ENCODE results near the gene TNFSF15.

Gene TNFSF15

GRCh38 chr9:114805670-114806525, at the start of gene TNFSF15:
Gene TNFSF15 (minus strand): TSS chr9:114806039. CDS start chr9:114806012, 27 bp downstream.
- DNase-seq, result no peak

GRCh38 chr9:114855488-114855887, 49.6 kb upstream of the TNFSF15 start:
- DNase-seq, result no peak

GRCh38 chr9:114854736-114855355, 49.0 kb upstream of the TNFSF15 start:
- DNase-seq, result no peak

GRCh38 chr9:114853071-114853855, 47.4 kb upstream of the TNFSF15 start:
- no peak for DNase-seq

- DNase-seq, result no peak
These were observed 46.3 kb upstream of the TNFSF15 start for GRCh38 chr9:114852050-114852594.

- DNase-seq, result no peak
These were observed 45.5 kb upstream of the TNFSF15 start for GRCh38 chr9:114851306-114851705.

GRCh38 chr9:114850871-114851270, 45.0 kb upstream of the TNFSF15 start:
- DNase-seq, result no peak

GRCh38 chr9:114849450-114849849, 43.6 kb upstream of the TNFSF15 start:
- DNase-seq, result no peak

- no peak for DNase-seq
These were observed 41.9 kb upstream of the TNFSF15 start for GRCh38 chr9:114847492-114848417.

GRCh38 chr9:114845373-114845772, 39.5 kb upstream of the TNFSF15 start:
- no peak for DNase-seq

- DNase-seq, result no peak
These were observed 38.9 kb upstream of the TNFSF15 start for GRCh38 chr9:114844766-114845165.

GRCh38 chr9:114837923-114838322, 32.1 kb upstream of the TNFSF15 start:
- DNase-seq, result no peak

GRCh38 chr9:114836769-114837168, 30.9 kb upstream of the TNFSF15 start:
- DNase-seq, result peak; percentile 5

GRCh38 chr9:114834386-114834785, 28.5 kb upstream of the TNFSF15 start:
- DNase-seq, result no peak

GRCh38 chr9:114830546-114830945, 24.7 kb upstream of the TNFSF15 start:
- no peak for DNase-seq

GRCh38 chr9:114829574-114830440, 24.0 kb upstream of the TNFSF15 start:
- DNase-seq, result no peak

- DNase-seq, result no peak
These were observed 22.4 kb upstream of the TNFSF15 start for GRCh38 chr9:114828303-114828650.

GRCh38 chr9:114827641-114828302, 21.9 kb upstream of the TNFSF15 start:
- no peak for DNase-seq

GRCh38 chr9:114826431-114826830, 20.6 kb upstream of the TNFSF15 start:
- no peak for DNase-seq

- DNase-seq, result no peak
These were observed 19.4 kb upstream of the TNFSF15 start for GRCh38 chr9:114825126-114825795.

Data from NK-92 treated with Interleukin-12 subunit alpha and Interleukin-12 subunit beta, amount 100 ng/mL, for 24 hours (cell line).